GM15510 (cell line): ENCODE data around the gene SEC14L6.

Experiments used
- POLR2A ChIP-seq: IDR thresholded peaks from 3 replicates; pipeline ENCODE4 v1.6.1; 2011; ENCODE audit warnings: borderline replicate concordance; ENCODE audit not compliant: insufficient read length; ENCODE audit errors: extremely low read depth

Gene SEC14L6

DNA sequence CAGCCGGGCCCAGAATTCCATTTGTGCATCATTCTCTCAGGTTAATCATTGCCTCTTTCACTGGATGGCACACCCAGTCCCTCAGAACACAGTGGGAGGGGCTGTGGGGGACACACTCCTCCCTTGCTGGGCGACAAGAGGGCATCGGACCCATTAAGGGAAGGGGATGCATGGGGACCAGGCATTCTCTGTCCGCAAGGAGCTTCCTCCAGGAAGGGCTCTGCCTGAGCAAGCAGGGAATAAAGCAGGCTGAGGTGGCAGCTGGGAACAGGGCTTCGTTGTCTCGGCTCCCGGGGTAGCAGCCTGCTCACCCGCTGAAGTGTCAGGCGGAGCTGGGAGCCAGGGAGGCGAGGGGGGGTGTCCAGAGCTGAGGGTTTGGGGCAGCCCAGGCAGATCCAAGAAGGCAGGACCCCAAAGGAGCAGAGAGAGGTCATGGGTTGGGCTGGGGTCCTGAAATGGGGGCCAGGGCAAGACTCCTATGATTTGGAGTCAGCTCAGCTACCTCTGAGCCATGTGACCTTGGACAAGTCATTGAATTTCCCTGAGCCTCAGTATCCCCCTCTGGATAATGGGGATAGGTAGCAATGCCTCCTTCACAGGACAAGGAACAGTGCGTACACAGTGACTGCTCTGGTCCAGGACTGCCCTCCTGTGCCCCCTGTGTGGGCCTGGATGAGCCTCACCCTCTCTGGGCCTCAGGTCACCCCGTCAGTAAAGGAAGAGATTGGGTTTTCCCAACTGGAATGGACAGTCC lies 26.5 kb upstream of the SEC14L6 start:
- no peak for TF ChIP-seq POLR2A

- TF ChIP-seq POLR2A = no peak
Observed at GRCh38 chr22:30572210-30572609, 25.7 kb upstream of the SEC14L6 start.

DNA sequence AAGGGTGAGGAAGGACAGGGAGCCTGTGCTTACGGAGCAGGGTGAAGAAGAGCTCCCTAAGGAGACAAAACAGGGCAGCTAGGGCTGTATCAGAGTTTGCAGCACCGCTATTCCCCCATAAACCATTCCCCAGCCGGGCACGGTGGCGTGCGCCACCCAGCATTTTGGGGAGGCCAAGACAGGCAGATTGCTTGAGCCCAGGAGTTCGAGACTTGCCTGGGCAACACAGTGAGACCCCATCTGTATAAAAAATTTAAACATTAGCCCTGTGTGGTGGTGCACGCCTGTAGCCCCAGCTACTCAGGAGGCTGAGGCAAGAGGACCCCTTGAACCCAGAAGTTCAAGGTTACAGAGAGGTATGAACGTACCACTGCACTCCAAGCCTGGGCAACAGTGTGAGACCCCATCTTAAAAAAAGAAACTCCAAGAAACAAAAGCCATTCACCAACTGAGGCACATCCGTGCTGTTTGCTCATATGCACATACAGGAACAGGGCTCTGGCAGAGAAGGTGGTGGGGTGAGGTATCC lies 23.2 kb upstream of the SEC14L6 start:
- TF ChIP-seq POLR2A = no peak

GRCh38 chr22:30568137-30568805 lies 21.7 kb upstream of the SEC14L6 start:
- TF ChIP-seq POLR2A = no peak

DNA sequence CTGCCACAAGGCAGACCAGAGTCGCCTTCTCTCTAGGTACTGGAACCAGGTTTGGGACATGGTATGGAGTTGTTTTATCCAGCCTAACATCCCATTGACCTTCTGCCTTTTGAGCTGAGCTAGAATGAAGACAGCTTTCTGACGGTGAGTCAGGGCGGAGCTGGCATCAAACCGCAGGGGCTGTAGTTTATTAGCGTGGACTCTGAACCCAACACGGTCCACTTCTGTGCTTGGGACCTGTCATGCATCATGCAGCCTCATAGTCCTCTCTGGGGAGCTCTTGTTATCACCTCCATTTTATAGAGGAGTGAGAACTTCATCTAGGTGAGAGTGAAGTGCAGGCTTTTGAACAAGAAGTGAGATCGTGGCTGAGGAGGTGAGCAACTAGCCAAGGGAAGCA lies 19.6 kb upstream of the SEC14L6 start:
- no peak for TF ChIP-seq POLR2A

- no peak for TF ChIP-seq POLR2A
Observed at GRCh38 chr22:30565341-30565740, 18.8 kb upstream of the SEC14L6 start.

- TF ChIP-seq POLR2A = no peak
Observed at GRCh38 chr22:30564761-30565119, 18.2 kb upstream of the SEC14L6 start.

- TF ChIP-seq POLR2A = no peak
Observed at GRCh38 chr22:30564045-30564760, 17.7 kb upstream of the SEC14L6 start.

DNA sequence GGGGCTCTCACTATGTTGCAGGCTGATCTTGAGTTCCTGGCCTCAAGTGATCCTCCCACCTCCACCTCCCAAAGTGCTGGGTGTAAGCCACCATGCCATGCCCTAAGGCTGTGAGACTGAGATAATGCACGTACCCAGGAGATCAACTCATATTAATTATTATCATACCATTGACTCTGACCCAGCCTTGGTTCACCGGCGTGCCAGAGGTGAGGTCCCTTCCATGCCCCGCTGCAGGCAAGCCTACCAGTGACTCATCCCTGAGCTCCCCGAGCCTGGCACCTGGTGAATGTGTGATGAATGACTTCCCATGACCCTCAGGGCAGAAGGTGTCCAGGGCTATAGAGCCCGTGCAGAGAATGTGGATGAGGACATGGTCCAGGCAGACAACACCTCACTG lies 15.8 kb upstream of the SEC14L6 start:
- no peak for TF ChIP-seq POLR2A

DNA sequence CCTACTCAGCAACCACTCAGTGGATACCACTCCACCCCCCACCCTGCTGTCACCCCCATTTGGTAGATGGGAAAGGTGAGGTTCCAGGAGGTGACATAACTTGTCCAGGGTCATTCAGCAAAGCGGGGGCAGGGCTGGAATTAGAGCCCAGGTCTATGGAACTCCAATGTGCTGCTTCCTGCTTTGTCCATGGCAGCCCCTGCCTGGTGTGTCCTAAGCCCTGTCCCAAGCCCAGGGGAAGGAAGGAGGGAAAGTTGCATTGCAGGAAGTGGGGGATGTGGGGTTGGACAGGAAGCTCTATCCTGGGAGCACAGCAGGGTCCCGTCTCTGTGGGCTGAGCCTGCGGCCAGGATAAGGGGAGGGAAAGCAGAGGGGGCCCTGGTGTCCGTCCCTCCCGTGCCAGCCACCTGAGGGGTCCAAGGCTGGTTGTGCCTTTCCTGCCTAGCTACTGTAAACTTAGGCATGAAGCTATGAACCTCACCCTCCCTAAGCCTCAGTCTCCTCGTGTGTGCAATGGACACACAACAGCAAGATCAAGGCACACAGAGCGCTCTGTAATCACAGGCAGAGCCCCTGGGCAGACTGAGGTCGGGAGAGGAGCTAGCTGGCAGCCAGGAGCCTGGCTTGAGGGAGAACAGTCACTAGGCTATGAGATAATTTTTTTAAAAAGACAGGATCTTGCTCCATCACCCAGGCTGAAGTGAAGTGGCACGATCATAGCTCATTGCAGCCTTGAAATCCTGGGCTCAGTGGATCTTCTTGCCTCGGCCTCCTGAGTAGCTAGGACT lies 15.1 kb upstream of the SEC14L6 start:
- no peak for TF ChIP-seq POLR2A

GRCh38 chr22:30559889-30560288 lies 13.3 kb upstream of the SEC14L6 start:
- TF ChIP-seq POLR2A = no peak

- no peak for TF ChIP-seq POLR2A
Observed at GRCh38 chr22:30557243-30557642, 10.7 kb upstream of the SEC14L6 start.

- TF ChIP-seq POLR2A = no peak
Observed at GRCh38 chr22:30556388-30556787, 9.8 kb upstream of the SEC14L6 start.
